Dedifferentiated amniotic fluid mesenchymal stem cell (primary cell): ENCODE measurements around the gene SLC2A13.
"Not testable (repeated sequence)": the region's sequence is repeated elsewhere in the genome, so short reads cannot be mapped to it uniquely, and the experiment has no call there.

ENCODE experiments used
- DNase-seq: peaks from one replicate; pipeline ENCODE4 v3.0.0-alpha.2; 2016; ENCODE audit errors: extremely low spot score

SLC2A13 gene

DNA sequence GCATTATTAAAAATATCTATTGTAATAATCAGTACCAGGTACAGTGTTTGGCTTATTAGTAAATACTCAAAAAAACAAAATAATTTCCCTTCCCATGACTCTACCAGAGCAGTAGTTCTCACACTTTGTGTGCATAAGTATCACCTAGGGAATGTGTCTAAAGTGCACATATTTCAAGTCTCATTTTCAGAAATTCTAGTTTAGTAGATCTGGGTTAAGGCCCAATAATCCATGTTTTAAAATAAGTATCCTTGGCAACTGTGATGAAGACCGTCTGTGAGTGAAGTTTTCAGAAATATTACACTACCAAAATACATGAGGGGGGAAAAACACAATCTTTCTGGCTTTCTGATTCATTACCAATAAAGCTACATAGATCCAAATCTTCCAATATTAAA lies 237.6 kb downstream of the SLC2A13 start:
- DNase-seq = no peak

DNA sequence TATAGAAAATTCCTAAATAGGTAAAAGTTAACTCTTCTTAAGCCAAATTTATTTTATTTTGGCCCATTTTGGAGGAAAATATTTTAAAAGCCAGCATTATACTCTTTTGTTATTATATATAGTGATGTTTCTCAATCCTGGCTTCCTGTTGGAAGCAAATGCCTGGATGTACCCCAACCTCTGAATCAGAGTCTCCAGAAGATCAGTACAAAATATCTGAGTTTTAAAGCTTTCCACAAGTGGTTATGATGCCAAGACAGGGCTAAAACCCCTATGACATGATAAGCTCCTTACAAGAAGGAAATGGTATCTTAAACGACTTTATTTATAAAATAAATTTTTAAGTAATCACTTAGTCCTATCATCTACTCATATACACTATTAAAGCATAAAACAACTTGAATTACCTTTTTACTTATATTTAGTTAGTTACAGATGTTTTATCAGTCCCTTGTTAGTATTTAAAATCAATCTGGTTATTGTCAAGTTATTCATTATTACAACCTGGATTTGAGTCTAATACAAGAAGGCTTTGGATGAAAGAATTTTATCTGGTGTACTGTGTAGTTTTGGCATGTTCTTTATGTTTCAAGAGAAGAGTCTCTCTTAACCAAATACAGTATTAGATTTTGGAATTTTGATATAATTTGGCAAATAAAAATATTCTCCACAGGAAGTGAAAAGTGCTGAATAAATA lies 238.1 kb downstream of the SLC2A13 start:
- no peak for DNase-seq

- no peak for DNase-seq
Observed at GRCh38 chr12:39866135-39866534, 239.7 kb downstream of the SLC2A13 start.

DNA sequence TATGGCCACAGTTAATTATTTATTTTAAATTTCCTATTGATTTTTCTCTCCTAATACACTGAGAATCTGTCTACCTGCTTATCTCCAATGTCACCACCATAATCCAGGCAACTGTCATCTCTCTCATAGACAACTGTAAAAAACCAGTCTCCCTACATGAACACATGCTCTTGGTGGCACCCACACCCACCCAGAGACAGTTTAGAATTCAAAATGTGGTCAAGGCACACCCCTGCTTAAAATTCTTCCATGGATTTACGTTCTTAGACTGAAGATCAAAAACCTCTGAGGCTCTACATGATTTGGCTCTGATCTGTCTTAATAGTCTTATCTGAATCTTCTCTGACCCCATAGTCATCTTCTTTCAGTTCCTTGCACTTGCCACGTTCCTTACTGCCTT lies 245.2 kb downstream of the SLC2A13 start:
- no peak for DNase-seq

- DNase-seq = no peak
Observed at GRCh38 chr12:39853003-39853402, 252.9 kb downstream of the SLC2A13 start.

DNA sequence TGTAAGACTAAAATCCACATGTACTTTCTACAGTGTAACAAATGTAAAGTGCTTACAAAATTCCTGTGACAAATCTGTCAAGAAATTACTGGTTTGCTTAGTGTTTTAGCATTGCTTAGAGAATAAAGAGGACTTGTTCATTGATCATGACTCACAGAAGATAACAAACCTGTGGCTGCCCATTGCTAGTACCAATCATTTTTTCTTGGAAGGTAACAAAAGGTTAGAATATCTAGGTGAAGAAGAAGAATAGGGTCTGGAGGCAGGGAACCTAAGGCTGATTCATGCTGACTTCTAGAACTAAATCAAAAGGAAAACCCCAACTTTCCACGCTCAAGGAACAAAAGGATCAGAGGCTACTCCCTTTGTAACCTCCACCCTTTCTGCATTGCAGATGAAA lies 253.5 kb downstream of the SLC2A13 start:
- no peak for DNase-seq

GRCh38 chr12:39848218-39848617 lies 257.7 kb downstream of the SLC2A13 start:
- not testable (repeated sequence) for DNase-seq

DNA sequence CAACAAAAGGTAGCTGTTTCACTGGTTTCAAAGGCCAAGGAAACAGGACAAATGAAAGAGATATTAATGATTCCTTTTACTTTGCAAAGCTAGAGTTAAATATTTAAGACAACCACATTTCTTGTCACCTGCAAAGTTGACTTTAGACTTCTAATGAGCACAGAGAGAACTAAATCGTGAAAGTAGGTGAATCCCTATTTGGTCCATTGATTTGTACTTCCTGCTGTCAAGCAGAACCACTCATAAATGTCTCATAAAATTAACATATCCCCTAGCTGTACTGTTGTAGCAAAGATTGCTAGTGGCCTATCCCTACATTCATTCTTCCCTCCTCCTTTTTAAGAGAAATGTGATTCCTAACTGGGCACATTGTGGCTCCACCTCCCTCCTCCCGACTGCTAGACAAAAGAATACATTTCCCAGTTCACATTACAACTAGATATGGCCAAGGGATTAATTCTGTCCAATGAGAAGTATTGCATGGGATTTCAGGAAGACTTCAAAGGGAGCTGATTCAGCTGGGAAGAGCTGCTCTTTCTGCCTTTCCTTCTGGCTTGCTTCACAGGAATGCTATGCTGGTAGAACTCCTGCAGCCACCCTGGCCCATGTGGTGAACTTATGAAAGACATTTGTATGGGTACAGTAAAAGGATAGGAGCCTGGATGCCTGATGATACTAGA lies 258.8 kb downstream of the SLC2A13 start:
- DNase-seq = no peak

- DNase-seq = no peak
Observed at GRCh38 chr12:39846304-39846703, 259.6 kb downstream of the SLC2A13 start.

DNA sequence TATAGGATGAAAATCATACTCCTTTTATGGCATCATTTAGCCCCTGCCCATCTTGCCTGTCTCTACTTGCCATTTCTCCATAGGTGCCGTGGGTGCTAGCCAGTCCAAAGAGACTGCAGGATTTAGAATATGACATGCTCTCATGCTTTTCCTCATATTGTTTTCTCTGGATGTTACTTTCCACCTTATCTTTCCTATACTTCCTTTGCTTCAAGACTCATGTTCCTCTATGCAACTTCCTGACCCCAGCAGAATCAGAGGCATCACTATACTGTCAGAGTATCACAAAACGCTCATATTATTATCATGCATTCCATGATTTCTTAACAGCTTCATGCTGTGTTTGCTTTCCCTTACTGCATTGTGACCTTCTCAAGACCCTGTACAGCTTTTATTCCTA lies 265.5 kb downstream of the SLC2A13 start:
- DNase-seq = no peak

GRCh38 chr12:39839072-39839471 lies 266.8 kb downstream of the SLC2A13 start:
- no peak for DNase-seq

DNA sequence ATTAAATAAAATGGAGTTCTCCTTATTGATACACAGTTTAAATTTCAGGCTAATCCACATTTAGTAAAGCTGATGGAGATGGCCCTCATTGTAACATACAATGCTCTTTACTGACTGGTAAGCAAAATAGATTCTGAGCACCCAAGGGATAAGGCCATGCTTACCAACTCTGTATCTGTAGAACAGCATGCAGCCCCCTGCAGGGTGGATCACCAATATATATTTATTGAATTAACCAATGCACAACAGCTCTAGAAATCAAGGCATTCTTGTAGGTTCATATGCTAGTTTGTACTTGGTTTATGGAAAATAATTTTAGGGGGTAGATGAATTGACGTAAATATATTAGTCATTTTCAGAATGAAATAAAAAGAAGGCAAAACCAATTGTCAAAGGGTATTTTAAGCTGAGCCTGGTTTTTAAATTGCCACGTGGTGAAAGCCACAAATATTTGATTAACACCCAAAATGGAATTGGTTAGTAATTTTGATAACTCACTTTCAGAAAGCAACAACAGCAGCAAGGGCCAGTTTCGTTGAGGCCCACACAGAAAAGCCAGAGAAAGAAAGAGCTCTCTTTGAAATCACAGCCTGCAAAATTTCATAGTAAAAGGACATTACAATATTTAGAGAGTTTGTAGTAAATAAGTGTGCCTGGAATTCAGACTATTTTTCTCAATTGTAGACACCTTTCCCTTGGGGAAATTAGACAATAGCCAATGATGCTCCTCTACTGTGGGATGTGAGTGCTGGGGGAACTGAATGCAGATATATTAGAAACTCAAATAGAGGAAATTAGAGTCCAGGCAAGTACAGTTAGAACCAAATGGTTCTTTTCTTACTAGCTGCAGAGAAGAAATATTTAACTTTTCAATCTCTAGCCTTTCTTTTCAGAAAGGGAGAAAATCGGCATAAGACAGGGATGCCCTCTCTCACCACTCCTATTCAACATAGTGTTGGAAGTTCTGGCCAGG lies 270.1 kb downstream of the SLC2A13 start:
- DNase-seq = no peak

GRCh38 chr12:39831587-39832315 lies 274.1 kb downstream of the SLC2A13 start:
- no peak for DNase-seq

DNA sequence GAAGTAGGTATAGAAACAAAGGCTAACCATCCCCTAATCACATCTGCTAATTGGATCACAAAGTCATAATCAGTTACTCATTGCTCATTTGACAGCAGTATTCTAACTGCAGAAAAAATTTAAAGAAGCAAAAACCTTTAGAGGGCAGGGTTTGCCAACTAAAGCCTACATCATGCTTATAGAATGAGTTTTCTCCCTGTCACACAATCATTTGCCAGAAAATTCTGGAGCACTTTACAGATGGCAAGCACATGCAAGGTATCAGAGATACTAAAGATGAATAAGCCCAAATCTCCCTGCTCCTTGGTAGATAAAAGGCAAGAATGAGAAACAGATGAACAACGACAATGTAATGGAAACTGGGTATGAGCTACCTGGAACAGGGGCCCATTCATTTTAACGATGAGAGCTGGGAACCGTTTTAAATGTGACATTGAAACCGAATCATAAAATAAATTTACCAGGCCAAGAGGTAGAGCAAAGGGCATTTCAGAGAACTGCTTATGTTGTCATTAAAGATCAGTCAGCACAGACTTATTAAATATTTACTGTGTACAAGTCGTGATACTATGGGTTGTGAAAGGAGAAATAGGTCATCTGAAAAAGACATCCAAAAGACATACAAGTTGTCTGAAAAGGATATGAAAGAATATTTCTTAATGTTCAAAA lies 274.9 kb downstream of the SLC2A13 start:
- no peak for DNase-seq

GRCh38 chr12:39830171-39830570 lies 275.7 kb downstream of the SLC2A13 start:
- no peak for DNase-seq

GRCh38 chr12:39824505-39825212 lies 281.2 kb downstream of the SLC2A13 start:
- no peak for DNase-seq

- DNase-seq = no peak
Observed at GRCh38 chr12:39816671-39817185, 289.2 kb downstream of the SLC2A13 start.

DNA sequence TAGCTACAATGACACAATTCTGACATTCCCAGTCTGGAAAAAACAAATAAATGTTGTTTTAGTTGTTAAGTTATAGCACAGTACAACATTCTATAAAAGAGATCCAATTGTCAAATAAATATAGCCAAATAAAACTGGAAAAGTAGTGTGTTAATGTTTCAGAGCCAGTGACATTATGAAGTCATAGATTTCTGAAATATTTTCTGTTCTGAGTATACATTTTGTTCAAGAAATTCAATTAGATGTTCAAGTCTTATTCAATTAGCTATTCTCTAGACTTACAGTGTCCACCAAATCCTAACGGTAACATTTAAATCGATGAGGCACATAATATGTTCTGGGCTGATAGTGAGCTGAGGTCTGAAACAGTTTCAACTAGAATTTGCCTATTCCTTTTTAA lies 290.1 kb downstream of the SLC2A13 start:
- DNase-seq = no peak

DNA sequence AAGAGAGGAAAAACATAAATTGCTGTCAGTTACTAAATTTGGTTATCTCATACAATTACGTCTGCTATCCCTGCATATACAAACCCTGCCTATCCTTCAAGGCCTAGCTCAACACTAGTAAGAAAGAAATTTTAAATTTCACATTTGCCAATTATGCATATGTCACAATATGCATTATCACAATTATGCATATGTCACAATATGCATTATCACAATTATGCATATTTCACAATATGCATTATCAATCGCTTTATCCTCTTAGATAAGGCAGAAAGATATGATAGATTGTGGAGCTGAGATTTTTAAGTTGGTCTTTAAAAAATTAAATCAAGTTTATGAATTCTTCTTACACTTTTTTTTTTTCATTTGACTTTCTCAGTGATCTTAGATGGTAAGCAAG lies 291.3 kb downstream of the SLC2A13 start:
- DNase-seq = no peak

DNA sequence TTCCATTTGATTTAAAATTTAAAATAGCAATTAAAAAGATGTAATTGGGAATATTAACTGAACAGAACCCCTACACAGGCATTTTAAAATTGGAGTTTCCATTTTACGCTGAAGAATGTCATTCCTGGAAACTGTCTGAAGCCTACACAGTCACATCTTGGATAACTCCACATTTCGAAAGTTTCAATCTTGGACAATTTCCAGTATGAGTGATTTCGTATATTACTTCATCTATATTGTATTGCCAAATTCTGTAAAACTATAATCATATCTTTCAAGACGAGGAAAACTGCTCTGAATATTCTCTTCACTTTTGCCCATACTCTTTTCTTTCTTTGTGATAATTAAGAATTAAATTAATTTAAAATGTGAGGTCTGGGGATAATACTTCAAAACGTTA lies 292.1 kb downstream of the SLC2A13 start:
- DNase-seq = no peak
